ENCODE data around the gene ANKS4B.

Gene ANKS4B

DNA sequence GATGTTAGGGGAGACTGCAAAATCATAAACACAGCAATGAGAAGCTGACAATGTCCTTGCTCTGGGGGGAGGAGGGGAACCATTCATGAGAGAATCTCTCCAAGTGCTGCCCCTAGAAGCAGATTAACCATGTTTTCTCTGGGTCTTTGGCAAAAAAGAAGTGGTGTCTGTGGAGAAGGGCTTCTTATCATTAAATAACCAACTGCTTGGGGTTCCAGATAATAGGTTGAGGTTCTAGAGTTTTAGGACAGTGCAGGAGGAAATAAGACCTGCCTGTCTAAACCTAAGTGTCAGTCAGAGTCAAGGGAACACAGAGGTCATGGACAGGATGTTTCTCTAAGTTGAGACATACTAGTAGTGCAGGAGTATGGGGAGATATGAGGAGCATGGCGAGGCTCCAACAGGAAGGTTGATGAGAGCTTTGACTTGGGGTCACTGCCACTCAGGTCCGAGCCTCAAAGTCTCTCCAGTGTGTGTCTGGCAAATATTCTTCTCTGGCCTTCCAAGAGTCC is 5.1 kb upstream of the ANKS4B start:
- Histone ChIP-seq H3K79me1 (ENCODE audit: low read depth, low read length) (no peaks in the 10 kb centered on the region), H3K4me1 (ENCODE audit: control insufficient read depth in 2 of 2, insufficient read depth in 1 of 2, low read depth in 1 of 2, low read length in 2 of 2) (peaks cover 0 to 6% of the 10 kb centered on the region in 2 donors), H3K23ac (ENCODE audit: low read depth, low read length, poor library complexity) (no peak overlapping the region), H2BK120ac (ENCODE audit: low read depth, low read length) (no peak overlapping the region), H3K27ac (replicated peaks; ENCODE audit: low read length) (peak overlapping the region; percentile 80), H3K4me2 (ENCODE audit: insufficient read depth, low read length, poor library complexity, severe bottlenecking) (no peak overlapping the region), H3K4ac (ENCODE audit: low read length) (no peak overlapping the region), H4K91ac (ENCODE audit: low read depth, low read length, poor library complexity) (no peak overlapping the region), H2BK15ac (ENCODE audit: low read length) (no peak overlapping the region), H2AFZ (ENCODE audit: low read length) (no peak overlapping the region), H2AK5ac (ENCODE audit: low read depth, low read length) (peak overlapping the region; percentile 3), H2BK5ac (ENCODE audit: low read length) (no peak overlapping the region), H3K27me3 (ENCODE audit: control insufficient read depth in 3 of 3, insufficient read depth in 3 of 3, low read depth in 1 of 3, low read length in 3 of 3) (peaks cover 0 to 12% (median 0%) of the 10 kb centered on the region in 3 experiments), H3K36me3 (replicated peaks in 1 of 2; ENCODE audit: control insufficient read depth in 2 of 2, insufficient read depth in 2 of 2, low read length in 2 of 2) (no peaks in the 10 kb centered on the region), H2BK12ac (ENCODE audit: low read length) (no peak overlapping the region), H3K18ac (ENCODE audit: low read length) (peak overlapping the region; percentile 40), H3K4me3 (ENCODE audit: low read length in 2 of 2) (no peak overlapping the region), H3K14ac (ENCODE audit: low read length) (no peak overlapping the region), H3K9ac (ENCODE audit: low read depth, low read length, poor library complexity) (no peak overlapping the region), H3K9me3 (replicated peaks in 1 of 2; ENCODE audit: control insufficient read depth in 2 of 2, insufficient read depth in 1 of 2, low read depth in 1 of 2, low read length in 2 of 2) (no peaks in the 10 kb centered on the region), H4K8ac (ENCODE audit: low read depth, low read length) (no peak overlapping the region)
- DNase-seq (ENCODE audit: low spot score), result no peak
- WGBS, 2 donors (ENCODE audit: extremely low coverage in 2 of 2, insufficient read length in 2 of 2, insufficient replicate concordance in 1 of 2), result no CpG with 5 or more reads among the region's 2 CpGs

GRCh38 chr16:21233045-21233520 is 416 bp upstream of the ANKS4B start:
- Histone ChIP-seq H3K14ac (ENCODE audit: low read length) (no peak overlapping the region), H3K27ac (replicated peaks; ENCODE audit: low read length) (no peak overlapping the region), H4K8ac (ENCODE audit: low read depth, low read length) (no peak overlapping the region), H3K9me3 (replicated peaks in 1 of 2; ENCODE audit: control insufficient read depth in 2 of 2, insufficient read depth in 1 of 2, low read depth in 1 of 2, low read length in 2 of 2) (no peaks in the 10 kb centered on the region), H3K4ac (ENCODE audit: low read length) (no peak overlapping the region), H3K9ac (ENCODE audit: low read depth, low read length, poor library complexity) (no peak overlapping the region), H3K4me1 (ENCODE audit: control insufficient read depth in 2 of 2, insufficient read depth in 1 of 2, low read depth in 1 of 2, low read length in 2 of 2) (peaks cover 0 to 5% of the 10 kb centered on the region in 2 donors), H3K79me1 (ENCODE audit: low read depth, low read length) (no peaks in the 10 kb centered on the region), H2BK12ac (ENCODE audit: low read length) (no peak overlapping the region), H2AFZ (ENCODE audit: low read length) (no peak overlapping the region), H2BK15ac (ENCODE audit: low read length) (no peak overlapping the region), H3K18ac (ENCODE audit: low read length) (no peak overlapping the region), H2AK5ac (ENCODE audit: low read depth, low read length) (no peak overlapping the region), H2BK120ac (ENCODE audit: low read depth, low read length) (no peak overlapping the region), H3K4me2 (ENCODE audit: insufficient read depth, low read length, poor library complexity, severe bottlenecking) (no peak overlapping the region), H3K4me3 (ENCODE audit: low read length in 2 of 2) (no peak overlapping the region), H3K36me3 (replicated peaks in 1 of 2; ENCODE audit: control insufficient read depth in 2 of 2, insufficient read depth in 2 of 2, low read length in 2 of 2) (no peaks in the 10 kb centered on the region), H3K23ac (ENCODE audit: low read depth, low read length, poor library complexity) (no peak overlapping the region), H4K91ac (ENCODE audit: low read depth, low read length, poor library complexity) (no peak overlapping the region), H2BK5ac (ENCODE audit: low read length) (no peak overlapping the region), H3K27me3 (ENCODE audit: control insufficient read depth in 3 of 3, insufficient read depth in 3 of 3, low read depth in 1 of 3, low read length in 3 of 3) (peaks cover 0 to 10% (median 0%) of the 10 kb centered on the region in 3 experiments)
- no CpG with 5 or more reads among the region's 1 CpG for WGBS, 2 donors (ENCODE audit: extremely low coverage in 2 of 2, insufficient read length in 2 of 2, insufficient replicate concordance in 1 of 2)
- DNase-seq (ENCODE audit: low spot score), result no peak

DNA sequence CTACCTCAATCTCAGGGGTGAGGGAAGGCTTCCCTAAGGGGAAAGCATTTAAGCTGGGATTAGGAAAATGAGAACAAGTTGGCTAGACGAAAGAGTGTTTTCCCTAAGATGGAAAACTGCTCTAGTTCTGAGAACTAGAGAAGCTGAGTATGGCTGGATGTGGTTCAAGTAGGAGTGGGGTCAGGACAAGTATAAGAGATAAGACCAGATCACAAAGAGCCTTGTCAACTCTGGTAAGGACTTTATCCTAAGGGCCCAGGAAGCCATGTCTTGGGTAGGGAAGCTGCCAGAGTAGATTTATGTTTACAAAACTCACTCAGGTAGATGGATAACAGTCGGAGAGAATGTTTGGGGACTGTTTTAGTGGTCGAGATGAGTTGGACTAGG is 1.7 kb downstream of the ANKS4B start:
- Histone ChIP-seq H3K4me1 (ENCODE audit: control insufficient read depth in 2 of 2, insufficient read depth in 1 of 2, low read depth in 1 of 2, low read length in 2 of 2) (no peaks in the 10 kb centered on the region), H3K14ac (ENCODE audit: low read length) (no peak overlapping the region), H3K23ac (ENCODE audit: low read depth, low read length, poor library complexity) (no peak overlapping the region), H2BK120ac (ENCODE audit: low read depth, low read length) (no peak overlapping the region), H3K4me3 (ENCODE audit: low read length in 2 of 2) (no peak overlapping the region), H2AFZ (ENCODE audit: low read length) (no peak overlapping the region), H2BK12ac (ENCODE audit: low read length) (no peak overlapping the region), H4K8ac (ENCODE audit: low read depth, low read length) (no peak overlapping the region), H3K9ac (ENCODE audit: low read depth, low read length, poor library complexity) (no peak overlapping the region), H2BK15ac (ENCODE audit: low read length) (no peak overlapping the region), H3K79me1 (ENCODE audit: low read depth, low read length) (no peaks in the 10 kb centered on the region), H3K27ac (replicated peaks; ENCODE audit: low read length) (no peak overlapping the region), H3K4ac (ENCODE audit: low read length) (no peak overlapping the region), H3K18ac (ENCODE audit: low read length) (no peak overlapping the region), H2BK5ac (ENCODE audit: low read length) (no peak overlapping the region), H3K4me2 (ENCODE audit: insufficient read depth, low read length, poor library complexity, severe bottlenecking) (no peak overlapping the region), H2AK5ac (ENCODE audit: low read depth, low read length) (no peak overlapping the region), H3K36me3 (replicated peaks in 1 of 2; ENCODE audit: control insufficient read depth in 2 of 2, insufficient read depth in 2 of 2, low read length in 2 of 2) (no peaks in the 10 kb centered on the region), H3K27me3 (ENCODE audit: control insufficient read depth in 3 of 3, insufficient read depth in 3 of 3, low read depth in 1 of 3, low read length in 3 of 3) (peaks cover 0 to 4% (median 0%) of the 10 kb centered on the region in 3 experiments), H4K91ac (ENCODE audit: low read depth, low read length, poor library complexity) (no peak overlapping the region), H3K9me3 (replicated peaks in 1 of 2; ENCODE audit: control insufficient read depth in 2 of 2, insufficient read depth in 1 of 2, low read depth in 1 of 2, low read length in 2 of 2) (no peaks in the 10 kb centered on the region)
- DNase-seq (ENCODE audit: low spot score), result no peak
- WGBS, 2 donors (ENCODE audit: extremely low coverage in 2 of 2, insufficient read length in 2 of 2, insufficient replicate concordance in 1 of 2), result 100% methylated on average over 1 of the region's 3 CpGs; no CpG with 5 or more reads in 1 of the 2 donors

- no peak overlapping the region for H2BK12ac ChIP-seq (ENCODE audit: low read length)
- H3K9me3 ChIP-seq (replicated peaks in 1 of 2; ENCODE audit: control insufficient read depth in 2 of 2, insufficient read depth in 1 of 2, low read depth in 1 of 2, low read length in 2 of 2), result no peaks in the 10 kb centered on the region
- H2AFZ ChIP-seq (ENCODE audit: low read length), result no peak overlapping the region
- H3K4me2 ChIP-seq (ENCODE audit: insufficient read depth, low read length, poor library complexity, severe bottlenecking), result no peak overlapping the region
- no peaks in the 10 kb centered on the region for H3K4me1 ChIP-seq (ENCODE audit: control insufficient read depth in 2 of 2, insufficient read depth in 1 of 2, low read depth in 1 of 2, low read length in 2 of 2)
- no peak overlapping the region for H2AK5ac ChIP-seq (ENCODE audit: low read depth, low read length)
- H3K4ac ChIP-seq (ENCODE audit: low read length), result no peak overlapping the region
- H2BK5ac ChIP-seq (ENCODE audit: low read length), result no peak overlapping the region
- H3K18ac ChIP-seq (ENCODE audit: low read length), result no peak overlapping the region
- H3K79me1 ChIP-seq (ENCODE audit: low read depth, low read length), result no peaks in the 10 kb centered on the region
- no peak overlapping the region for H2BK15ac ChIP-seq (ENCODE audit: low read length)
- H3K36me3 ChIP-seq (replicated peaks in 1 of 2; ENCODE audit: control insufficient read depth in 2 of 2, insufficient read depth in 2 of 2, low read length in 2 of 2), result no peaks in the 10 kb centered on the region
- no peak for DNase-seq (ENCODE audit: low spot score)
- no peak overlapping the region for H3K27ac ChIP-seq (replicated peaks; ENCODE audit: low read length)
- no peak overlapping the region for H3K14ac ChIP-seq (ENCODE audit: low read length)
- H2BK120ac ChIP-seq (ENCODE audit: low read depth, low read length), result no peak overlapping the region
- no CpG with 5 or more reads among the region's 5 CpGs for WGBS, 2 donors (ENCODE audit: extremely low coverage in 2 of 2, insufficient read length in 2 of 2, insufficient replicate concordance in 1 of 2)
- no peak overlapping the region for H3K9ac ChIP-seq (ENCODE audit: low read depth, low read length, poor library complexity)
- H3K23ac ChIP-seq (ENCODE audit: low read depth, low read length, poor library complexity), result no peak overlapping the region
- H3K4me3 ChIP-seq (ENCODE audit: low read length in 2 of 2), result no peak overlapping the region
- H4K8ac ChIP-seq (ENCODE audit: low read depth, low read length), result no peak overlapping the region
- H3K27me3 ChIP-seq (ENCODE audit: control insufficient read depth in 3 of 3, insufficient read depth in 3 of 3, low read depth in 1 of 3, low read length in 3 of 3), result peaks cover 0 to 4% (median 0%) of the 10 kb centered on the region in 3 experiments
- no peak overlapping the region for H4K91ac ChIP-seq (ENCODE audit: low read depth, low read length, poor library complexity)
Measured at GRCh38 chr16:21236831-21237230, 3.3 kb downstream of the ANKS4B start.
